KG1 (cell line): ENCODE results near the gene KNDC1.
"Not testable (repeated sequence)": the region's sequence is repeated elsewhere in the genome, so short reads cannot be mapped to it uniquely, and the experiment has no call there.

Experiments used
- DNase-seq: peaks from one replicate; lab custom pipeline; 2025; lab: John Stamatoyannopoulos, UW

Gene KNDC1

GRCh38 chr10:133140417-133141143 is 19.4 kb upstream of the KNDC1 start:
- no peak for DNase-seq

- DNase-seq: no peak
Measured at GRCh38 chr10:133141144-133141957, 18.7 kb upstream of the KNDC1 start.

GRCh38 chr10:133141958-133142340 is 18.1 kb upstream of the KNDC1 start:
- no peak for DNase-seq

GRCh38 chr10:133142523-133143199 is 17.4 kb upstream of the KNDC1 start:
- DNase-seq: no peak

GRCh38 chr10:133143200-133143533 is 16.9 kb upstream of the KNDC1 start:
- no peak for DNase-seq

GRCh38 chr10:133143546-133143945 is 16.5 kb upstream of the KNDC1 start:
- DNase-seq: no peak

GRCh38 chr10:133144771-133145170 is 15.2 kb upstream of the KNDC1 start:
- no peak for DNase-seq

GRCh38 chr10:133150226-133150625 is 9.8 kb upstream of the KNDC1 start:
- DNase-seq: no peak

- no peak for DNase-seq
Measured at GRCh38 chr10:133150656-133151055, 9.4 kb upstream of the KNDC1 start.

GRCh38 chr10:133151071-133151470 is 8.9 kb upstream of the KNDC1 start:
- not testable (repeated sequence) for DNase-seq

GRCh38 chr10:133151543-133151972 is 8.5 kb upstream of the KNDC1 start:
- DNase-seq: no peak

GRCh38 chr10:133154411-133154810 is 5.6 kb upstream of the KNDC1 start:
- DNase-seq: no peak

- DNase-seq: no peak
Measured at GRCh38 chr10:133154996-133155778, 4.8 kb upstream of the KNDC1 start.

GRCh38 chr10:133156674-133157579 is 3.1 kb upstream of the KNDC1 start:
- no peak for DNase-seq

GRCh38 chr10:133157662-133158436 is 2.2 kb upstream of the KNDC1 start:
- DNase-seq: no peak

GRCh38 chr10:133158437-133158755 is 1.6 kb upstream of the KNDC1 start:
- DNase-seq: no peak

GRCh38 chr10:133158756-133159610 is 1.0 kb upstream of the KNDC1 start:
- no peak for DNase-seq

GRCh38 chr10:133159611-133159949 is 439 bp upstream of the KNDC1 start:
- DNase-seq: no peak

- no peak for DNase-seq
Measured at GRCh38 chr10:133160826-133161471, 930 bp downstream of the KNDC1 start.
